Posterior cingulate gyrus (tissue), 11 donors: ENCODE measurements around the gene CNTFR.

Source experiments
- DNase-seq, 10 donors: peaks; one replicate each; pipeline versions ENCODE4 v3.0.0 to v3.0.0-alpha.2; 2020 to 2021; ENCODE audit warnings: mixed read lengths in 3 of 10
- intact Hi-C: fragments of 100-400 bp; cut with DNase I; formaldehyde crosslinking; loops from one replicate; pipeline ENCODE4 v1.15.1; 2023

Gene CNTFR

GRCh38 chr9:34558919-34559623 is 30.5 kb downstream of the CNTFR start:
- intact Hi-C loops: no loop called here
- peak in 2 of 10 donors; percentile 33 to 81 for DNase-seq

GRCh38 chr9:34558364-34558763 is 31.2 kb downstream of the CNTFR start:
- DNase-seq: peak in 2 of 10 donors; percentile 3 to 26
- intact Hi-C loops: no loop called here

- intact Hi-C loops: no loop called here
- peak in 3 of 10 donors; percentile 3 to 76 (median 69) for DNase-seq
Observed at GRCh38 chr9:34557426-34558321, 31.9 kb downstream of the CNTFR start.

GRCh38 chr9:34556949-34557348 is 32.6 kb downstream of the CNTFR start:
- DNase-seq: peak in 1 of 10 donors; percentile 5
- intact Hi-C loops: no loop called here

GRCh38 chr9:34555936-34556525 is 33.5 kb downstream of the CNTFR start:
- DNase-seq: peak in 2 of 10 donors; percentile 30 to 70
- intact Hi-C loops: no loop called here

- DNase-seq: peak in 2 of 10 donors; percentile 56 to 64
- intact Hi-C loops: no loop called here
Observed at GRCh38 chr9:34555500-34555899, 34.0 kb downstream of the CNTFR start.

- peak in 2 of 10 donors; percentile 68 to 80 for DNase-seq
- intact Hi-C loops: no loop called here
Observed at GRCh38 chr9:34555002-34555348, 34.5 kb downstream of the CNTFR start.

GRCh38 chr9:34554211-34555001 is 35.1 kb downstream of the CNTFR start:
- intact Hi-C loops: no loop called here
- DNase-seq: peak in 2 of 10 donors; percentile 44 to 49

GRCh38 chr9:34553511-34554021 is 36.0 kb downstream of the CNTFR start:
- DNase-seq: peak in 2 of 10 donors; percentile 58 to 64
- intact Hi-C loops: no loop called here

- DNase-seq: peak in 2 of 10 donors; percentile 26 to 58
- intact Hi-C loops: no loop called here
Observed at GRCh38 chr9:34552986-34553385, 36.5 kb downstream of the CNTFR start.

- peak in 2 of 10 donors; percentile 57 to 70 for DNase-seq
- intact Hi-C loops: no loop called here
Observed at GRCh38 chr9:34552606-34552981, 36.9 kb downstream of the CNTFR start.

GRCh38 chr9:34551751-34552605 is 37.5 kb downstream of the CNTFR start:
- DNase-seq: peak in 2 of 10 donors; percentile 68 to 71
- intact Hi-C loops: no loop called here

- intact Hi-C loops: no loop called here
- peak in 2 of 10 donors; percentile 32 to 78 for DNase-seq
Observed at GRCh38 chr9:34550681-34551270, 38.7 kb downstream of the CNTFR start.

- DNase-seq: peak in 1 of 10 donors; percentile 72
- intact Hi-C loops: no loop called here
Observed at GRCh38 chr9:34550016-34550680, 39.4 kb downstream of the CNTFR start.

GRCh38 chr9:34549407-34549732 is 40.2 kb downstream of the CNTFR start:
- no peak for DNase-seq
- intact Hi-C loops: loop anchor here (5.0 kb wide), 1 partner anchor 112 kb away; no protein-coding TSS in a partner anchor

GRCh38 chr9:34547960-34548611 is 41.4 kb downstream of the CNTFR start:
- DNase-seq: peak; percentile 76 to 97 (median 88)
- intact Hi-C loops: loop anchor here (1.0 to 5.0 kb wide), 4 partner anchors 43 to 144 kb away; no protein-coding TSS in a partner anchor
